ENCODE data around the gene VLDLR.

GRCh38 chr9:2623288-2624050, 1.9 kb downstream of the VLDLR start:
- no peak for TF ChIP-seq POLR2AphosphoS5 (IDR thresholded peaks at IDR 0.05; ENCODE audit: borderline replicate concordance, low read depth, low read length)
- TF ChIP-seq EZH2 (IDR thresholded peaks at IDR 0.05) = no peak
- TF ChIP-seq FOXP2 (optimal IDR thresholded peaks at IDR 0.05; ENCODE audit: control extremely low read depth, extremely low read length, insufficient read depth) = no peak

All from SK-N-MC (cell line).